H54 (cell line): Measurements from ENCODE around the gene EPB41L1.

Experiments used
- DNase-seq: peaks from one replicate; pipeline ENCODE4 v3.0.0; 2011; ENCODE audit warnings: low spot score, mixed read lengths; ENCODE audit not compliant: insufficient read length
- FAIRE-seq: peaks from 3 replicates; lab custom pipeline; 2011; peaks lifted over from hg19 to GRCh38; lab: Jason Lieb, UNC
- POLR2A ChIP-seq: IDR thresholded peaks from 2 replicates; pipeline ENCODE4 v1.6.1; 2011; ENCODE audit warnings: low read depth, mild to moderate bottlenecking, low read length

The EPB41L1 gene

GRCh38 chr20:36277546-36277945 lies 123.0 kb downstream of the EPB41L1 start:
- DNase-seq (no peak), FAIRE-seq (no peak)
- TF ChIP-seq POLR2A, result no peak

GRCh38 chr20:36279362-36279761 lies 124.8 kb downstream of the EPB41L1 start:
- TF ChIP-seq POLR2A, result no peak
- no peak for DNase-seq
- no peak for FAIRE-seq

DNA sequence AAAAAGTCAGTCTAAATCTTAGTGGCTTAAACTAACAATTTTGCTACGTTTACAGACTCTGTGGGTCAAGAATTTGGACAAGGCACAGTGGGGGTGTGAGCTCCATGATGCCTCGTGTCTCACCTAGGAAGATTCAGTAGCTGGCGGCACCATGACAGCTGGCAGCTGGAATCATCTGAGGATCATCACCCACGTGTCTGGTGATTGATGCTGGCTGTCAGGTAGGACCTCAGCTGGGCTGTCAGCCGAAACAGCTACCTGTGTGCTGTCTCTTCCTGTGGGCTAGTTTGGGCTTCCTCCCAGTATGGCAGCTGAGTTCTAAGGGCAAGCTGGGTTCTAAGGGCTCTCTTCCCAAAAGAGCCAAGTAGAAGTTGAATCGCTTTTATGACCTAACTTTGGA lies 125.2 kb downstream of the EPB41L1 start:
- FAIRE-seq (no peak), DNase-seq (no peak)
- TF ChIP-seq POLR2A, result no peak

DNA sequence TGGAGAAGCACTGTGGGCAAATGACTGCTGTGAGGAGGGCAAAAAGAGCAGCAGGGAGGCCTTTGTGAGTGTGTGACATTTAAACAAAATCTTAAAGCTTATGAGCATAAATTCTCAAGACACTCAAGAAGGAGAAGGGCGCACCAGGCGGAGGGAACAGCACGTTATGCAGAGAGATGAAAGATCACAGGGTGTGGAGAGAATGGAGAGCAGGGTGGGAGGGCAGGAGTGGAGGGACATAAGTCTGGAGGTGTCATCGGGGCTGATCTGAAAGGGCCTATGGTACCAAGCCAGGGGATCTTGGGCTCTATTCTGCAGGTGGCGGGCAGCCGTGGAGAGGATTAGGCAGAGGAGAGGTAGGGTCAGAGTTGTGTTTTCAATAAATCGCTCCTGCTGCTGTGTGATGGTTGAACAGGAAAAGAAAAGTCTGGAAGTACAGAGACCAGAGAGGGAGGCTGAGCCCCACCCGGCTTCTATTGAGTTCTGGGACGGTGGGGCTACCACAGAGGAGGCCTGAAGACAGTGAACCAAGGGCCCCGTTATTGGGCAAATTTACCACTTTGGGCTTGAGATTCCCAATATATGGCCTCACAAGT lies 127.3 kb downstream of the EPB41L1 start:
- DNase-seq (no peak), FAIRE-seq (no peak)
- no peak for TF ChIP-seq POLR2A
